ENCODE results near the gene EIF2B4. TPM values are rescaled to one million over a fixed set of nuclear protein-coding genes. Genes with fewer than 3 reads are reported as not detected.

EIF2B4 gene
- total and polyA plus RNA-seq, 9 of the 15 experiments (the other 6 are each of a cell fraction or from before 2014, with no cell fraction given) = 29.7 to 80.3 (median 58.9) TPM

DNA sequence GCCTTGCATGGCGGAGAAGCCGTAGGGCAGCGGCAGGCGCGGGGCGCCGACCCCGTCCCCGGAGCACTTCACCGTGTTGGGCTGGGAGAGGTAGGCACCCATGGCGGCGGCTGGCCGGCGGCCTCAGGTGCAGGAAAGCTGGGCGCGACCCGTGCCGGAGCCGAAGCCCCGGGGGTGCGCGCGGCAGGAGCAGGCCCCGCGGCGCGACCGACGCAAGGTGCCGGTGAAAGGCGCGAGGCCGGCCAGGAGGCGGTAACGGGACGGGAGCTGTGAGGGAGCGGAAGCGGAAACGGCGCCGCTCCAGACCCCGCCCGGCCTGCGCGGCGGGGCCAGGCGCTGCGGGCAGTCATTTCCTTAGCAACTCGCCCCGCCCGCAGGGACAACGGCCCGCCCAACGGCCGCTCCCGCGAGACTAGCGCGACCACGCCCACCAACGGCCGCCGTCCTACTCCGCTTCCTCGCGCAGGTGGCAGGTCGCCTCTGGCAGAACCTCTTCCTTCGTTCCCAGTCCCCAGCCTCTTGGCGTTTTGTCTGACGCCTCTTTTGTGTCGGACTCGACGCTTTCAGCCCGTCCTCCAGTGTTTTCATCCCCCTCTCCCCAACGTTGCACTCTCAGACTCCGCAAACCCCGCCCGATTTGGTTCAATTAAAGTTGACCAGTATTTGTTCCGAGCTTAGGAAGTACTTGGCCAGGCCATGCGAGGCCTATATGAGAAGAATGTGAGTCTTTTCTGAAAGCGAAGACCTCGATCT is 39.4 kb upstream of the EIF2B4 start, which contains the start of gene PPM1G (continued):
- peak; percentile 40; the same call in 1 of the 2 replicates for TF ChIP-seq BHLHE40 (IDR thresholded peaks at IDR 0.05; ENCODE audit: low read length)
- peak; percentile 84 for TF ChIP-seq POLR2AphosphoS5 (IDR thresholded peaks at IDR 0.05; ENCODE audit: control insufficient read depth, insufficient read depth, low read depth, low read length)
- peak; percentile 85; the same call in 1 of the 2 replicates for TF ChIP-seq GTF2F1 (IDR thresholded peaks at IDR 0.05; ENCODE audit: low read depth, low read length)
- peak; percentile 83; the same call in 1 of the 2 replicates for TF ChIP-seq KLF13 (tag; IDR thresholded peaks at IDR 0.05; ENCODE audit: borderline replicate concordance, low read depth)
- TF ChIP-seq, protein P1, sequence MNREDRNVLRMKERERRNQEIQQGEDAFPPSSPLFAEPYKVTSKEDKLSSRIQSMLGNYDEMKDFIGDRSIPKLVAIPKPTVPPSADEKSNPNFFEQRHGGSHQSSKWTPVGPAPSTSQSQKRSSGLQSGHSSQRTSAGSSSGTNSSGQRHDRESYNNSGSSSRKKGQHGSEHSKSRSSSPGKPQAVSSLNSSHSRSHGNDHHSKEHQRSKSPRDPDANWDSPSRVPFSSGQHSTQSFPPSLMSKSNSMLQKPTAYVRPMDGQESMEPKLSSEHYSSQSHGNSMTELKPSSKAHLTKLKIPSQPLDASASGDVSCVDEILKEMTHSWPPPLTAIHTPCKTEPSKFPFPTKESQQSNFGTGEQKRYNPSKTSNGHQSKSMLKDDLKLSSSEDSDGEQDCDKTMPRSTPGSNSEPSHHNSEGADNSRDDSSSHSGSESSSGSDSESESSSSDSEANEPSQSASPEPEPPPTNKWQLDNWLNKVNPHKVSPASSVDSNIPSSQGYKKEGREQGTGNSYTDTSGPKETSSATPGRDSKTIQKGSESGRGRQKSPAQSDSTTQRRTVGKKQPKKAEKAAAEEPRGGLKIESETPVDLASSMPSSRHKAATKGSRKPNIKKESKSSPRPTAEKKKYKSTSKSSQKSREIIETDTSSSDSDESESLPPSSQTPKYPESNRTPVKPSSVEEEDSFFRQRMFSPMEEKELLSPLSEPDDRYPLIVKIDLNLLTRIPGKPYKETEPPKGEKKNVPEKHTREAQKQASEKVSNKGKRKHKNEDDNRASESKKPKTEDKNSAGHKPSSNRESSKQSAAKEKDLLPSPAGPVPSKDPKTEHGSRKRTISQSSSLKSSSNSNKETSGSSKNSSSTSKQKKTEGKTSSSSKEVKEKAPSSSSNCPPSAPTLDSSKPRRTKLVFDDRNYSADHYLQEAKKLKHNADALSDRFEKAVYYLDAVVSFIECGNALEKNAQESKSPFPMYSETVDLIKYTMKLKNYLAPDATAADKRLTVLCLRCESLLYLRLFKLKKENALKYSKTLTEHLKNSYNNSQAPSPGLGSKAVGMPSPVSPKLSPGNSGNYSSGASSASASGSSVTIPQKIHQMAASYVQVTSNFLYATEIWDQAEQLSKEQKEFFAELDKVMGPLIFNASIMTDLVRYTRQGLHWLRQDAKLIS (CRISPR knock-in tag; IDR thresholded peaks at IDR 0.05) = peak; percentile 76; the same call in 1 of the 2 replicates
- TF ChIP-seq ATF1 (CRISPR knock-in tag; IDR thresholded peaks at IDR 0.05) = no peak
- TF ChIP-seq ATF1 (tag; IDR thresholded peaks at IDR 0.05) = peak; percentile 70
- peak; percentile 4; the same call in 1 of the 2 replicates for TF ChIP-seq TCF3 (CRISPR knock-in tag; IDR thresholded peaks at IDR 0.05)
- peak; percentile 89 for TF ChIP-seq PHF8 (IDR thresholded peaks at IDR 0.05; ENCODE audit: borderline replicate concordance, low read length)
- peak; percentile 65; the same call in 1 of the 2 replicates for TF ChIP-seq MECOM (CRISPR knock-in tag; IDR thresholded peaks at IDR 0.05)
- TF ChIP-seq ZNF324 (CRISPR knock-in tag; IDR thresholded peaks at IDR 0.05) = peak; percentile 83
- 0 out of 2 replicates have a peak, but pooled peaks have one; percentile 24 for TF ChIP-seq KAT7 (CRISPR knock-in tag; IDR thresholded peaks at IDR 0.05; ENCODE audit: borderline replicate concordance)
- TF ChIP-seq, protein P2, sequence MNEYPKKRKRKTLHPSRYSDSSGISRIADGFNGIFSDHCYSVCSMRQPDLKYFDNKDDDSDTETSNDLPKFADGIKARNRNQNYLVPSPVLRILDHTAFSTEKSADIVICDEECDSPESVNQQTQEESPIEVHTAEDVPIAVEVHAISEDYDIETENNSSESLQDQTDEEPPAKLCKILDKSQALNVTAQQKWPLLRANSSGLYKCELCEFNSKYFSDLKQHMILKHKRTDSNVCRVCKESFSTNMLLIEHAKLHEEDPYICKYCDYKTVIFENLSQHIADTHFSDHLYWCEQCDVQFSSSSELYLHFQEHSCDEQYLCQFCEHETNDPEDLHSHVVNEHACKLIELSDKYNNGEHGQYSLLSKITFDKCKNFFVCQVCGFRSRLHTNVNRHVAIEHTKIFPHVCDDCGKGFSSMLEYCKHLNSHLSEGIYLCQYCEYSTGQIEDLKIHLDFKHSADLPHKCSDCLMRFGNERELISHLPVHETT (CRISPR knock-in tag; conservative IDR thresholded peaks at IDR 0.05 in 1 of 2, IDR thresholded peaks at IDR 0.05 in 1 of 2) = peak in 1 of 2 experiments; percentile 97; a peak in 2 of 4 replicates
- TF ChIP-seq, protein P3, sequence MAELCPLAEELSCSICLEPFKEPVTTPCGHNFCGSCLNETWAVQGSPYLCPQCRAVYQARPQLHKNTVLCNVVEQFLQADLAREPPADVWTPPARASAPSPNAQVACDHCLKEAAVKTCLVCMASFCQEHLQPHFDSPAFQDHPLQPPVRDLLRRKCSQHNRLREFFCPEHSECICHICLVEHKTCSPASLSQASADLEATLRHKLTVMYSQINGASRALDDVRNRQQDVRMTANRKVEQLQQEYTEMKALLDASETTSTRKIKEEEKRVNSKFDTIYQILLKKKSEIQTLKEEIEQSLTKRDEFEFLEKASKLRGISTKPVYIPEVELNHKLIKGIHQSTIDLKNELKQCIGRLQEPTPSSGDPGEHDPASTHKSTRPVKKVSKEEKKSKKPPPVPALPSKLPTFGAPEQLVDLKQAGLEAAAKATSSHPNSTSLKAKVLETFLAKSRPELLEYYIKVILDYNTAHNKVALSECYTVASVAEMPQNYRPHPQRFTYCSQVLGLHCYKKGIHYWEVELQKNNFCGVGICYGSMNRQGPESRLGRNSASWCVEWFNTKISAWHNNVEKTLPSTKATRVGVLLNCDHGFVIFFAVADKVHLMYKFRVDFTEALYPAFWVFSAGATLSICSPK (IDR thresholded peaks at IDR 0.05; ENCODE audit: borderline replicate concordance) = no peak
- TF ChIP-seq, protein P4, sequence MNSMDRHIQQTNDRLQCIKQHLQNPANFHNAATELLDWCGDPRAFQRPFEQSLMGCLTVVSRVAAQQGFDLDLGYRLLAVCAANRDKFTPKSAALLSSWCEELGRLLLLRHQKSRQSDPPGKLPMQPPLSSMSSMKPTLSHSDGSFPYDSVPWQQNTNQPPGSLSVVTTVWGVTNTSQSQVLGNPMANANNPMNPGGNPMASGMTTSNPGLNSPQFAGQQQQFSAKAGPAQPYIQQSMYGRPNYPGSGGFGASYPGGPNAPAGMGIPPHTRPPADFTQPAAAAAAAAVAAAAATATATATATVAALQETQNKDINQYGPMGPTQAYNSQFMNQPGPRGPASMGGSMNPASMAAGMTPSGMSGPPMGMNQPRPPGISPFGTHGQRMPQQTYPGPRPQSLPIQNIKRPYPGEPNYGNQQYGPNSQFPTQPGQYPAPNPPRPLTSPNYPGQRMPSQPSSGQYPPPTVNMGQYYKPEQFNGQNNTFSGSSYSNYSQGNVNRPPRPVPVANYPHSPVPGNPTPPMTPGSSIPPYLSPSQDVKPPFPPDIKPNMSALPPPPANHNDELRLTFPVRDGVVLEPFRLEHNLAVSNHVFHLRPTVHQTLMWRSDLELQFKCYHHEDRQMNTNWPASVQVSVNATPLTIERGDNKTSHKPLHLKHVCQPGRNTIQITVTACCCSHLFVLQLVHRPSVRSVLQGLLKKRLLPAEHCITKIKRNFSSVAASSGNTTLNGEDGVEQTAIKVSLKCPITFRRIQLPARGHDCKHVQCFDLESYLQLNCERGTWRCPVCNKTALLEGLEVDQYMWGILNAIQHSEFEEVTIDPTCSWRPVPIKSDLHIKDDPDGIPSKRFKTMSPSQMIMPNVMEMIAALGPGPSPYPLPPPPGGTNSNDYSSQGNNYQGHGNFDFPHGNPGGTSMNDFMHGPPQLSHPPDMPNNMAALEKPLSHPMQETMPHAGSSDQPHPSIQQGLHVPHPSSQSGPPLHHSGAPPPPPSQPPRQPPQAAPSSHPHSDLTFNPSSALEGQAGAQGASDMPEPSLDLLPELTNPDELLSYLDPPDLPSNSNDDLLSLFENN (IDR thresholded peaks at IDR 0.05; ENCODE audit: low read depth in 2 of 2, low read length in 2 of 2) = peak in 1 of 2 experiments; percentile 29; a peak in 1 of 4 replicates

Data from K562 (cell line).